Mesothelial cell of epicardium (in vitro differentiated cells): ENCODE results near the gene RAD51B. TPM values are rescaled to one million over a fixed set of nuclear protein-coding genes. Genes with fewer than 3 reads are reported as not detected.

Experiments
- DNase-seq, 2 experiments: peaks; one replicate each; pipeline ENCODE4 v3.0.0; 2021; ENCODE audit warnings: low spot score in 2 of 2; ENCODE audit not compliant: unreplicated experiment in 2 of 2
- H3K27ac Mint-ChIP-seq: 2 replicates; pipeline ENCODE4 v1.8.0; 2021; ENCODE audit warnings: mixed read lengths
- H3K27me3 Mint-ChIP-seq: 2 replicates; pipeline ENCODE4 v1.8.0; 2021; ENCODE audit warnings: low read depth, mixed read lengths
- H3K36me3 Mint-ChIP-seq: 2 replicates; pipeline ENCODE4 v1.8.0; 2021; ENCODE audit warnings: mixed read lengths
- H3K4me1 Mint-ChIP-seq: 2 replicates; pipeline ENCODE4 v1.8.0; 2021; ENCODE audit warnings: mixed read lengths
- H3K4me3 Mint-ChIP-seq: 2 replicates; pipeline ENCODE4 v1.8.0; 2021; ENCODE audit warnings: mild to moderate bottlenecking, moderate library complexity, mixed read lengths
- H3K9me3 Mint-ChIP-seq: 2 replicates; pipeline ENCODE4 v1.8.0; 2021; ENCODE audit warnings: mixed read lengths
- CTCF ChIP-seq: fragments of 200-600 bp; sonication (generic); IDR thresholded peaks from one replicate; pipeline ENCODE4 v1.5.0; 2021; ENCODE audit warnings: antibody characterized with exemption; ENCODE audit not compliant: unreplicated experiment
- total RNA-seq: library from RNA; stranded (reverse); gene quantifications from 3 replicates; pipeline ENCODE4 v1.2.1, GENCODE V29; 2021

The RAD51B gene
- total RNA-seq, 1 donor from 2014 or later: 34.7 TPM

GRCh38 chr14:68441542-68441941 is 622.0 kb downstream of the RAD51B start:
- peaks cover 4% of the 10 kb centered on the region for H3K4me1 Mint-ChIP-seq
- H3K36me3 Mint-ChIP-seq: peaks cover 2% of the 10 kb centered on the region
- H3K4me3 Mint-ChIP-seq: no peak overlapping the region
- no peak for DNase-seq
- no peak overlapping the region for H3K27ac Mint-ChIP-seq
- no peaks in the 10 kb centered on the region for H3K27me3 Mint-ChIP-seq
- H3K9me3 Mint-ChIP-seq: peaks cover 5% of the 10 kb centered on the region
- TF ChIP-seq CTCF: no peak

GRCh38 chr14:68442828-68443629 is 623.5 kb downstream of the RAD51B start:
- Mint-ChIP-seq H3K27ac (no peak overlapping the region), H3K36me3 (no peaks in the 10 kb centered on the region), H3K4me3 (no peak overlapping the region), H3K9me3 (no peaks in the 10 kb centered on the region), H3K4me1 (peaks cover 8% of the 10 kb centered on the region), H3K27me3 (no peaks in the 10 kb centered on the region)
- no peak for TF ChIP-seq CTCF
- no peak for DNase-seq

- DNase-seq: no peak
- Mint-ChIP-seq H3K27me3 (no peaks in the 10 kb centered on the region), H3K4me3 (no peak overlapping the region), H3K27ac (no peak overlapping the region), H3K9me3 (no peaks in the 10 kb centered on the region), H3K36me3 (no peaks in the 10 kb centered on the region), H3K4me1 (peaks cover 13% of the 10 kb centered on the region)
- TF ChIP-seq CTCF: no peak
Measured at GRCh38 chr14:68444449-68445168, 625.0 kb downstream of the RAD51B start.

GRCh38 chr14:68446243-68447040 is 626.9 kb downstream of the RAD51B start:
- H3K36me3 Mint-ChIP-seq: no peaks in the 10 kb centered on the region
- H3K4me1 Mint-ChIP-seq: peaks cover 16% of the 10 kb centered on the region
- H3K9me3 Mint-ChIP-seq: no peaks in the 10 kb centered on the region
- no peak overlapping the region for H3K4me3 Mint-ChIP-seq
- H3K27ac Mint-ChIP-seq: no peak overlapping the region
- DNase-seq: no peak
- no peaks in the 10 kb centered on the region for H3K27me3 Mint-ChIP-seq
- TF ChIP-seq CTCF: no peak

- Mint-ChIP-seq H3K27ac (peak overlapping the region; percentile 5), H3K4me1 (peaks cover 16% of the 10 kb centered on the region), H3K4me3 (no peak overlapping the region), H3K27me3 (no peaks in the 10 kb centered on the region), H3K9me3 (no peaks in the 10 kb centered on the region), H3K36me3 (no peaks in the 10 kb centered on the region)
- TF ChIP-seq CTCF: no peak
- DNase-seq: no peak
Measured at GRCh38 chr14:68447581-68448251, 628.1 kb downstream of the RAD51B start.
